GM21528 (cell line): ENCODE data around the gene MRC1.
"Not testable (repeated sequence)": the region's sequence is repeated elsewhere in the genome, so short reads cannot be mapped to it uniquely, and the experiment has no call there.

ENCODE experiments used
- ATAC-seq: cut with Tn5 transposase; IDR thresholded peaks from one replicate; pipeline ENCODE4 v1.9.1; 2021; ENCODE audit warnings: mild to moderate bottlenecking, moderate library complexity; ENCODE audit not compliant: unreplicated experiment, low FRiP score

Gene MRC1

DNA sequence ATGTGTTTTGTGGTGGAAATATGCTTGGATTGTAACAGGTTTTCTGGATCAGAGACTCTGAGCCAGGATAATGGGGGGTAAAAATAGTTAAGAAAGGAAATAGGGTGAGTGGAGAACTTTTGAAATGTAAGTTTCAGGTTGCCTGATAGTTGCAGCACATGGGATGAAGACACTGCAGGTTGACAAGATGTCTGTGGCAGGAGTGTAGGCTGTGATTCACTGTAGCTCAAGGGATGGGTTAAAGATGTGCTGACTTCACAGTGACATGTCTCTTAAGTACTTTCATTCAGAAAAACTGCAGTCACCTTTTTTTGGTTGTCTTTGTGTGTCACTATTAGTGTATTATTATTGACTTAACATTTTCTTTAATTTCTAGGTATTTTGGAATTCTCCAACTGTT lies 79.0 kb downstream of the MRC1 start:
- no peak for ATAC-seq

- no peak for ATAC-seq
These were observed 82.3 kb downstream of the MRC1 start for GRCh38 chr10:17891435-17891834.

DNA sequence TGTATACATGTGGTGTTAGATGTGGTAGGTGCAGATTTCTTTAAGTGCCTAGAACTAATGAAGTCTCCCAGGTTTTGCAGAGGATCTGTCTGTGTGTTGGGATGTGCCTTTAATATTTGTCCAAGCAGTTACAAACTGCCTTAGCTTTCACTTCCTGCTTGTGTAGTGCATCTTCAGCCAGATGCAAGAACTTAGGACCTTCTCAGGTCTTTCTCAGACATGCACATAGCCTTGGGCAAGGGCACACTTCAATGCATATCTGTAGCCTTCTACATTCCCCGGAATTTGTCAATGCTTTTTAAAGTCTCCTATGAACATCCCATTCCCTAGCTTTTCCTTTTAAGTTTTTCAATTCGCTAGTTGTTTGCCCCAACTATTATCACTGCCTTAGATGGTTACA lies 95.4 kb downstream of the MRC1 start:
- ATAC-seq: no peak

GRCh38 chr10:17905491-17905890 lies 96.3 kb downstream of the MRC1 start:
- no peak for ATAC-seq

DNA sequence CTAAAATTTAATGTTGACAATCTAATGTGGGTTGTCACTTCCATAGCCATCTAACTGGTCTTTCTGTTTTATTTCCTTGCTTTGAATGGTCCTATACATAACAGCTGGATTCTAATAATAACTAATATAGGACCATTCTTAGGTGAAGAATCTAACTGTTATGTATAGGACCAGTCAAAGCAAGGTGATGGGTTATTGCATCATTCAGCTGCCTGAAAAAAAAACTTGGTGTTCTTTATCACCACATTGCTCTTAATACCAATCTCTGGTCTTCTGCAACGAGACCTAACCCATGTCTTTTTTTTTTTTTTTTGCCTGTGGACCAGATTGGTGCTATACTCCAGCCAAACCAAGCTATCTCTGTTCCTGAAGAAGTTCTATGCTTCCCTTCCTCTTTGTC lies 96.9 kb downstream of the MRC1 start:
- no peak for ATAC-seq

GRCh38 chr10:17907641-17908040 lies 98.5 kb downstream of the MRC1 start:
- no peak for ATAC-seq

DNA sequence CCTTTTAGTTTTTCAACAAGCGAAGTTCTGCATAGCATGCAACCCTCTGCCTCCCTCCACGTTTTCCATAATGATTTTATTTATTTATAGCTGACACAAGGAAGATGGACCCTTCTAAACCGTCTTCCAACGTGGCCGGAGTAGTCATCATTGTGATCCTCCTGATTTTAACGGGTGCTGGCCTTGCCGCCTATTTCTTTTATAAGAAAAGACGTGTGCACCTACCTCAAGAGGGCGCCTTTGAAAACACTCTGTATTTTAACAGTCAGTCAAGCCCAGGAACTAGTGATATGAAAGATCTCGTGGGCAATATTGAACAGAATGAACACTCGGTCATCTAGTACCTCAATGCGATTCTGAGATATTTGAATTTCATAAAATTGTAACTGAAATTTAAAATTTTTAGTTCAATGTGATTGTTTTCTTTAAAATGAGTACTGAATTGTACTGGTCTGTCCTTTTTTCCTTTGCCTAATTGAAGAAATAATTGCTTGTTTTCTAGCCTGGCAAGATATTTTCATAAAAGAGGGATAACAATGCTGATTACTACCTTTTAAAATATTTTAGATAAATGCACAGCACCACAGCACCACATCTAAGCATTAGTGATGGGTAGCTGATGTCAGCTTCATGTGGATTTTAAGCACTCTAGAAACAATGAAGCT lies 101.1 kb downstream of the MRC1 start:
- no peak for ATAC-seq

GRCh38 chr10:17912754-17913153 lies 103.6 kb downstream of the MRC1 start:
- ATAC-seq: no peak

DNA sequence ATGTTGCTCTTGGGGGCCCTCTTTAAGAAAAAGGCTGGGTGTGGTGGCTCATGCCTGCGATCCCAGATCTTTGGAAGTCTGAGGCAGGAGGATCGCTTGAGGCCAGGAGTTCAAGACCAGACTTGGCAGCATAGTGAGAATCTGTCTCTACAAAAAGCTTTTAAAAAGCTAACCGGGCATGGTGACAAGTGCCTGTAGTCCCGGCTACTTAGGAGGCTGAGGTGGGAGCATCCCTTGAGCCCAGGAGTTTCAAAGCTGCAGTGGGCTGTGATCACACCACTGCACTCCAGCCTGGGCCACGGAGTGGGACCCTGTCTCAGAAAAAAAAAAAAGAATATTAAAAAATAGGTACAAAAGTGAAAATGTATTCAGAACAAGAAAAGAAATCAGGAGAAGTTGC lies 104.5 kb downstream of the MRC1 start:
- no peak for ATAC-seq

GRCh38 chr10:17914169-17915045 lies 105.3 kb downstream of the MRC1 start:
- no peak for ATAC-seq

DNA sequence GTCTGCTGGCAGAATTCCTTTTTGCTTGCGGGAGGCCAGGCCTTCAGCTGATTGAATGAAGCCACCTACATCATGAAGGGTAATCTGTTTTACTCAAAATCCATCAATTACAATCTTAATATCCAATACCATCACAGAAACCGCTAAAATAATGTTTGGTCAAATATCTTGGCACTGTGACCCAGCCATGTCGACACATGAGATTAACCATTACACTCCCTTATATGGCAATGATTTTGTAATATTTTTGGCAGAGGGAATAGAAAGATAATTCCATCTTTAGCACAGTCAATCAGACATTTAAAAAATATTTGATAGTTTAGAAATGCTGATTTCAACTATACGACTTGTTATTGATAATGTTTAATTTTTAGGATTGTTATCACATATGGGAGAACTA lies 106.0 kb downstream of the MRC1 start:
- ATAC-seq: no peak

- no peak for ATAC-seq
These were observed 109.2 kb downstream of the MRC1 start for GRCh38 chr10:17918187-17918903.

DNA sequence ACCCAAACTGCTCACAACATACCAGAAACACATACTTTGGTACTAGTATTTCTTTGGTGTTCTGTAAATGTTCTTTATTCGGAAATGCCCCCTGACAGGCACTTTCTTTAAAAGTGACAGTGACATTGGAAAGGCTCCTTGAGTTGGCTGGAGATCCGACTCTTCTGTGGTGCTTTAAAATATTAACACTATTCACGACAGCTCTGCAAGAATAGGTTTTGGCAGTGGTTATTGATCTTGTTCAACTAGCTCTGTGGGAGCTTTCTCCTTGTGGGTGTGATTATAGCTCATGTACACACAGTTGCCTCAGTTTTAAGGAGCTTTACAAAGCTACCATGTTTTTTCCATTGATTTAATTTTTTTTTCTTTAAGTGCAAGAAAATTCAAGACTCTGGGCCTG lies 112.2 kb downstream of the MRC1 start:
- no peak for ATAC-seq

DNA sequence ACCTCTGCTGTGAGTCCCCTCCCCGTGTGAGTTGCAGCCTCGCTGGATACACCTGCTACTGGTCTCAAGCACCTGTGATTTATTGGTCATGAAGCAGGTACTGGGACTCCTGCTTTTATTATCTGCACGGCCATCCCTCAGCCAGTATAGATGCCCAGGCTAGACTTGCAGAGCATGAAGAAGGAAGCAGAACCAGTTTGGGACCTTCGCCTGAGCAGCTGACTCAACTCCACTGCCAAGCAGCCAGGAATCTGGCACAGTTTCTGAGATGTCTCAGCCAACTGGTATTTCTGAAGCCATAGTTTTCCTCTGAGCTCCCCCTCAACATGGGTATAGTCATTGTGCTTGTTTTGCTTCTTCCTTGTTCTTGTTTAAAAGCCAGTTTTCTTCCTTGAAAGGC lies 114.6 kb downstream of the MRC1 start:
- no peak for ATAC-seq

- ATAC-seq: no peak
These were observed 134.0 kb downstream of the MRC1 start for GRCh38 chr10:17943033-17943745.

DNA sequence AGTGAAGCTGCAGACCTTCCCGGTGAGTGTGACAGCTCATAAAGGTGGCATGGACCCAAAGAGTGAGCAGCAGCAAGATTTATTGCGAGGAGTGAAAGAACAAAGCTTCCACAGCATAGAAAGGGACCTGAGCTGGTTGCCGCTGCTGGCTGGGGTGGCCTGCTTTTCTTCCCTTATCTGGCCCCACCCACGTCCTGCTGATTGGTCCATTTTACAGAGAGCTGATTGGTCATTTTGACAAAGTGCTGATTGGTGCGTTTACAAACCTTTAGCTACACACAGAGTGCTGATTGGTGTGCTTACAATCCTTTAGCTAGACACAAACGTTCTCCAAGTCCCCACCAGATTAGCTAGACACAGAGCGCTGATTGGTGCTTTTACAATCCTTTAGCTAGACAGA lies 141.1 kb downstream of the MRC1 start:
- not testable (repeated sequence) for ATAC-seq

GRCh38 chr10:17950726-17951125 lies 141.6 kb downstream of the MRC1 start:
- no peak for ATAC-seq

GRCh38 chr10:17951868-17952371 lies 142.8 kb downstream of the MRC1 start, which contains the start of gene SLC39A12:
Gene SLC39A12 (plus strand): TSS chr10:17951918. CDS start chr10:17953277, 1,359 bp downstream.
- ATAC-seq: no peak

DNA sequence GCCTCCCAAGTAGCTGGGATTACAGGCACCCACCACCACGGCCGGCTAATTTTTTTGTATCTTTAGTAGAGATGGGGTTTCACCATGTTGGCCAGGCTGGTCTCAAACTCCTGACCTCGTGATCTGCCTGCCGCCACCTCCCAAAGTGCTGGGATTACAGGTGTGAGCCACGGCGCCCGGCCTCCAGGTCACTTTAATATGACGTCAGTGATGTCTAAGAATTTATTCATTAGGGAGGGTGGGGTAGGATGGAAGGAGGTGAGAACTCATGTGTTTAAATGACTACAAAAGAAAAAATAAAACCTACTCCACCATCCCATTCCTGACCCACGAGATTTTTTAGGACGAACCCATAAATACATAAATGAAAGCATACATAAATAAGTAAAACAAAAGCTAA lies 145.2 kb downstream of the MRC1 start:
- ATAC-seq: not testable (repeated sequence)

GRCh38 chr10:17954861-17955260 lies 145.7 kb downstream of the MRC1 start:
- no peak for ATAC-seq
